ENCODE measurements around the gene SHC1.

The SHC1 gene

DNA sequence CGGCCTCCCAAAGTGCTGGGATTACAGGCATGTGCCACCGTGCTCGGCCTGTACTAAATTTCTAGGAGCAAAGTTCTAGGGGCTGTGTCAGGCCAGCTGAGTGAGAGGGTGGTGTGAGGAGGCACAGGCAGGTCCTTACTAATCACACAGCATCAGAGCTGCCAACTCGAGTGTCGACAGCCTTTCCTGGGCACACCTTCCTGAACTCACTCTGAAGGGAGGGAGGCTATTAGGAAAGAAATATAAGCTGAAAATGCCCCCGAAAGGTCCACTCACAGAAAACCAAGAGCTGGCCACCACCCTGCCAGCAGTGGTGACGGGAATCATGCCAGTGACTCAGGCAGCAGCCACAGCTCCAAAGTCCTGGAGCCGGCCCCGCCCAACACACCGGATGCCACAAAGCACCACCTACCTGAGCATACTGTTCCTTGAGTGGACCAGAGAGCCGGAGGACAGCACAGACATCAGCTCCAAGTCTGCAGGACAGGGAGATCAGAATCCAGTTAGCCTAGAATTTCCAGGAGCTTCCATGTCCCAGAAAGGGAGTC lies 38.5 kb downstream of the SHC1 start:
- H3K27ac ChIP-seq (ENCODE audit: low read depth, low read length) = no peak overlapping the region
- no peak overlapping the region for H3K9ac ChIP-seq (ENCODE audit: low read length in 5 of 5)
- H3K36me3 ChIP-seq (ENCODE audit: control insufficient read depth in 5 of 5, insufficient read depth in 5 of 5, low read length in 5 of 5) = peaks cover 0 to 40% (median 27%) of the 10 kb centered on the region in 5 donors
- no peaks in the 10 kb centered on the region for H3K27me3 ChIP-seq (ENCODE audit: control insufficient read depth in 5 of 5, insufficient read depth in 4 of 5, low read length in 5 of 5)
- no peaks in the 10 kb centered on the region for H3K9me3 ChIP-seq (ENCODE audit: control insufficient read depth in 5 of 5, low read length in 5 of 5)
- peaks cover 0 to 15% (median 13%) of the 10 kb centered on the region in 5 donors for H3K4me1 ChIP-seq (ENCODE audit: control insufficient read depth in 5 of 5, insufficient read depth in 5 of 5, low read length in 5 of 5)
- H3K4me3 ChIP-seq (ENCODE audit: low read depth in 1 of 5, low read length in 5 of 5) = no peak overlapping the region

DNA sequence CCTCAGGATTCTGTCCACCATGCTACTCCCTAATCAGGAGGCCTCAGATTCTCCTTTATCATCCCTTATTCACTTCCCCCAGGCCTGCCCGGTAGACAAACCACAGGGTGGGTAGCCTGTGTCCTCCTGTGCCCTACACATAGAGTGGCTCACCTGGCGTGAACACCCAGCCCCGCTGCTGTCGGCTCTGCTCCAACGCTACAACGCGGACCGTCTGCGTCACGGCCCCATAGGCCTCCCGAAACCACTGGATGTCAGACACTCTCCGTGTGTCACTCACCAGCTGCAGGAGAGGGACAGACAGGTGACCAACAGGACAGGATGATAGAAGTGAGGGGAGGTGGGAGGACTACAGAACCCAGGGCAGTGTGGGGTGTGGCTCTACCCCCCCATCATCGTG lies 44.3 kb downstream of the SHC1 start:
- peaks cover 0 to 80% (median 65%) of the 10 kb centered on the region in 5 donors for H3K36me3 ChIP-seq (ENCODE audit: control insufficient read depth in 5 of 5, insufficient read depth in 5 of 5, low read length in 5 of 5)
- H3K9ac ChIP-seq (ENCODE audit: low read length in 5 of 5) = no peak overlapping the region
- no peaks in the 10 kb centered on the region for H3K9me3 ChIP-seq (ENCODE audit: control insufficient read depth in 5 of 5, low read length in 5 of 5)
- no peak overlapping the region for H3K27ac ChIP-seq (ENCODE audit: low read depth, low read length)
- H3K4me3 ChIP-seq (ENCODE audit: low read depth in 1 of 5, low read length in 5 of 5) = no peak overlapping the region
- no peaks in the 10 kb centered on the region for H3K27me3 ChIP-seq (ENCODE audit: control insufficient read depth in 5 of 5, insufficient read depth in 4 of 5, low read length in 5 of 5)
- peaks cover 0 to 7% (median 0%) of the 10 kb centered on the region in 5 donors for H3K4me1 ChIP-seq (ENCODE audit: control insufficient read depth in 5 of 5, insufficient read depth in 5 of 5, low read length in 5 of 5)

DNA sequence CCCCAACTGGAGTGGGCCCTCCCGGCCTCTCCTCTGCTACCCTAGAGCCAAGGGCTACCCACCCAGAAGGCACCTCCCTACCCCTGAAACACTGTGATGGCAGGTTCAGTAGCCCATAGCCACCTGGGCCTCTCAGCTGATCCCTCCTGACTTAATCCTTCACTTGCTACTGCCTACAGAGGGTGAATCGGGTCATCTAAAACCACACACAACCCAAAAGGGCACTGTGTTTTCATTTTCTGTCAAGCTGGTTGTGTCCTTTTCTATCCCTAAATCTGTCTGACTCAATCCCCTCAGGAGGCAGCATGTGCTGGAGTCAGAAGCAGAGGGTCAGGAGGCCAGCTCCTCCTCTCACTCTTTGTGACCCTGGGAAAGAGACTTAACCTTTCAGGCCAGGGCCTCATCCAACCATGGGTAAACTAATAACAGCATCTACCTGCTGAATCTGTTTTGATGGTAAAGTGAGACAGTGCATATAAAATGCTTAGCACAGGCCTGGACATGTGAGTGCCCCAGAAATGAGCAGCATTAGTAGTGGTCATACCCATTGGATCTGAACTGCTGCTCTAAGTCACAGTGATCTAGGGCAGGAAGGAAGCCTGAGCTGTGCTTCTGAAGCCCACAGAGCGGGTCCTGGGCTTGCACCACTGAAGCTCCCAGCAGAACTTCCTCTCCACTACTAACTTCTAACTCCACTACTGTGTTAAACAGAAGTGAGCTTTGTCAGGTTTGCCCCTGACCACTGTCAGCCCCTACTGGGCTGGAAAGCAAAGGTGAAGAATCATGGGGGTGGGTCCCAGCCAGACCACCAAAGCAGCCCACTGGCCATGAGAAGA lies 45.0 kb downstream of the SHC1 start:
- Histone ChIP-seq H3K36me3 (ENCODE audit: control insufficient read depth in 5 of 5, insufficient read depth in 5 of 5, low read length in 5 of 5) (peaks cover 0 to 78% (median 62%) of the 10 kb centered on the region in 5 donors), H3K4me3 (ENCODE audit: low read depth in 1 of 5, low read length in 5 of 5) (no peak overlapping the region), H3K27ac (ENCODE audit: low read depth, low read length) (no peak overlapping the region), H3K4me1 (ENCODE audit: control insufficient read depth in 5 of 5, insufficient read depth in 5 of 5, low read length in 5 of 5) (peaks cover 0 to 7% (median 0%) of the 10 kb centered on the region in 5 donors), H3K9ac (ENCODE audit: low read length in 5 of 5) (peak overlapping the region in 1 of 5 donors; percentile 56), H3K9me3 (ENCODE audit: control insufficient read depth in 5 of 5, low read length in 5 of 5) (no peaks in the 10 kb centered on the region), H3K27me3 (ENCODE audit: control insufficient read depth in 5 of 5, insufficient read depth in 4 of 5, low read length in 5 of 5) (no peaks in the 10 kb centered on the region)

DNA sequence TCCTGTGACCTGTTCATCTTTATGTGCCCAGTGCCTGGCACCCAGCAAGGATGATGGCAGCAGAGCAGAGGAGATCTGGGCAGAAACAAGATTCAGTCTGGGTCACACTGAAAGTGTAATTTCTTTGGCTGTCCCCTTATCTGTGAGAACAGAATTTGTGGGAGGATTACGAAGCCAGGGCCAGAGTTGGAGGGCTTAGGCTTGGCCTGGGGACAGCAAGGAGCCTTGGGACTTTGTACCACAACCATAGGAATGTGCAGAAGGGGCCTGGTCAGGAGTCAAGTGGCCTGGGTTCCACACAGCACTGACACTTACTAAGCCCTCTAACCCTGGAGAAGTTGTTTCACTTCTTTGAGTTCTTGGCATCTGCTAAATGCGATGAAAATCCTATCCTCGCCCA lies 46.9 kb downstream of the SHC1 start:
- Histone ChIP-seq H3K9me3 (ENCODE audit: control insufficient read depth in 5 of 5, low read length in 5 of 5) (no peaks in the 10 kb centered on the region), H3K4me1 (ENCODE audit: control insufficient read depth in 5 of 5, insufficient read depth in 5 of 5, low read length in 5 of 5) (peaks cover 0 to 7% (median 0%) of the 10 kb centered on the region in 5 donors), H3K27me3 (ENCODE audit: control insufficient read depth in 5 of 5, insufficient read depth in 4 of 5, low read length in 5 of 5) (no peaks in the 10 kb centered on the region), H3K27ac (ENCODE audit: low read depth, low read length) (no peak overlapping the region), H3K36me3 (ENCODE audit: control insufficient read depth in 5 of 5, insufficient read depth in 5 of 5, low read length in 5 of 5) (peaks cover 0 to 64% (median 54%) of the 10 kb centered on the region in 5 donors), H3K9ac (ENCODE audit: low read length in 5 of 5) (no peak overlapping the region), H3K4me3 (ENCODE audit: low read depth in 1 of 5, low read length in 5 of 5) (no peak overlapping the region)

DNA sequence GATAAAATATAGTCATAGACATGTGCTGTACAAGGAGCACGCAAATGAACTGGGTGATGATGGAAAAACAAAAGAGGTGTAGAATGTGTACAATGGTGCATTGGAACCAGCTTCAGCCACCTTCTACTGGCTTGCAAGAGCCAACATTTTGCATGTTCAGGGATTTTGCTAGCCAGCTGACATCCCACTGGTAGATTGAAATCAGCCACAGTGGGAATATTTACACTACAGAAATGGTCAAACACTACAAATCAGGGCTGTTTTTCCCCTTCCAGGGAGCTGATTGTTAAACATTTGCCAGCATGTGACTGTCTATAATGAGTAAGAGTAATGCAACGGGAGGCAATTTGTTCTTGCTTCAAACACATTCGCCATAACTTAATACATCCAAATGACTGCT lies 57.3 kb downstream of the SHC1 start:
- Histone ChIP-seq H3K36me3 (ENCODE audit: control insufficient read depth in 5 of 5, insufficient read depth in 5 of 5, low read length in 5 of 5) (peaks cover 0 to 2% (median 0%) of the 10 kb centered on the region in 5 donors), H3K4me3 (ENCODE audit: low read depth in 1 of 5, low read length in 5 of 5) (no peak overlapping the region), H3K9ac (ENCODE audit: low read length in 5 of 5) (no peak overlapping the region), H3K9me3 (ENCODE audit: control insufficient read depth in 5 of 5, low read length in 5 of 5) (no peaks in the 10 kb centered on the region), H3K4me1 (ENCODE audit: control insufficient read depth in 5 of 5, insufficient read depth in 5 of 5, low read length in 5 of 5) (peaks cover 0 to 6% (median 3%) of the 10 kb centered on the region in 5 donors), H3K27me3 (ENCODE audit: control insufficient read depth in 5 of 5, insufficient read depth in 4 of 5, low read length in 5 of 5) (no peaks in the 10 kb centered on the region), H3K27ac (ENCODE audit: low read depth, low read length) (no peak overlapping the region)

DNA sequence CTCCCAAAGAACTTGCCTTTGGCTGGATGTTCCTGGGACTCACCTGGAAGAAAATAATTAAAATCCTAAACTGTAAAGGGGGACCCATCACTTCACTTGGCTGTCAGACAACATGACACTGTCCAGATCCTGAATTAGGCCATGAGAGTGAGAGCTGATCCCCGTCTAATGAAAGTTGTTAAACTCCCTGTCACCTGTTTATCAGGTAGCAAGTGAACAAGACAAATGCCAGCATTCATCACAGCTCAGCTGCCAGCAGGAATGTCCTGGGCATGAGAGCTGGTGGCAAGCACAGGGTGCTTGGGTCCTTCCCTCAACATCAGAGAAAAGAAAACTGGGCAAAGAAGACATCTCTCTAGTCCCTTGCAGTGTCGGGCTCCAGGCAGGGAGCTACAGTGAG lies 57.8 kb downstream of the SHC1 start:
- H3K36me3 ChIP-seq (ENCODE audit: control insufficient read depth in 5 of 5, insufficient read depth in 5 of 5, low read length in 5 of 5) = peaks cover 0 to 2% (median 0%) of the 10 kb centered on the region in 5 donors
- no peaks in the 10 kb centered on the region for H3K27me3 ChIP-seq (ENCODE audit: control insufficient read depth in 5 of 5, insufficient read depth in 4 of 5, low read length in 5 of 5)
- no peak overlapping the region for H3K9ac ChIP-seq (ENCODE audit: low read length in 5 of 5)
- no peaks in the 10 kb centered on the region for H3K9me3 ChIP-seq (ENCODE audit: control insufficient read depth in 5 of 5, low read length in 5 of 5)
- peaks cover 0 to 6% (median 3%) of the 10 kb centered on the region in 5 donors for H3K4me1 ChIP-seq (ENCODE audit: control insufficient read depth in 5 of 5, insufficient read depth in 5 of 5, low read length in 5 of 5)
- no peak overlapping the region for H3K27ac ChIP-seq (ENCODE audit: low read depth, low read length)
- no peak overlapping the region for H3K4me3 ChIP-seq (ENCODE audit: low read depth in 1 of 5, low read length in 5 of 5)
